SK-N-SH (cell line): ENCODE measurements around the gene KNSTRN. TPM values are rescaled to one million over a fixed set of nuclear protein-coding genes. Genes with fewer than 3 reads are reported as not detected.

Experiments
- CTCF ChIA-PET: fragments of 300-600, 350-600 bp; formaldehyde crosslinking; extraction: SDS; loops from one replicate; lab custom pipeline; 2021; lab: Yijun Ruan, JAX
- POLR2A ChIA-PET: fragments of 350-600 bp; sonication (Branson Sonifier 250); formaldehyde crosslinking; extraction: SDS; loops from one replicate; lab custom pipeline; 2020; ENCODE audit warnings: antibody characterized with exemption, inconsistent platforms; lab: Yijun Ruan, JAX
- DNase-seq: peaks from one replicate; pipeline ENCODE4 v3.0.0; 2012
- H2AFZ ChIP-seq: fragments of 200-600 bp; sonication (generic); 2 replicates; pipeline ENCODE4 v1.8.1; 2016; ENCODE audit warnings: antibody characterized with exemption, mild to moderate bottlenecking, low read depth
- H3F3A ChIP-seq: fragments of 200-600 bp; sonication (generic); replicated peaks from 2 replicates; pipeline ENCODE3; 2016; ENCODE audit warnings: antibody characterized with exemption, mild to moderate bottlenecking; ENCODE audit not compliant: insufficient read depth
- H3K27ac ChIP-seq, 2 experiments: fragments of 200-500 bp in 1 of 2; fragments of 200-600 bp in 1 of 2; sonication (Bioruptor generic) in 1 of 2; sonication (generic), shearing (Covaris generic) in 1 of 2; 2 replicates each; pipeline versions ENCODE4 v1.5.1 to v1.6.1; 2014 to 2016; ENCODE audit warnings: low read depth in 2 of 2, inconsistent platforms in 1 of 2, low read length in 1 of 2, mild to moderate bottlenecking in 1 of 2, mixed read lengths in 1 of 2
- H3K27me3 ChIP-seq: fragments of 200-600 bp; sonication (generic), shearing (Covaris generic); 2 replicates; pipeline ENCODE4 v1.6.1; 2016; ENCODE audit warnings: mixed run types; ENCODE audit not compliant: insufficient read depth
- H3K36me3 ChIP-seq, 2 experiments: fragments of 200-500 bp in 1 of 2; fragments of 200-600 bp in 1 of 2; sonication (Bioruptor generic) in 1 of 2; sonication (generic) in 1 of 2; replicated peaks in 1 of 2; 2 replicates each; pipeline versions ENCODE3 to v1.5.1; 2014 to 2016; ENCODE audit warnings: low read length in 1 of 2, mild to moderate bottlenecking in 1 of 2; ENCODE audit not compliant: insufficient read depth in 2 of 2, control insufficient read depth in 1 of 2
- H3K4me1 ChIP-seq, 2 experiments: fragments of 200-500 bp in 1 of 2; fragments of 200-600 bp in 1 of 2; sonication (Bioruptor generic) in 1 of 2; sonication (generic), shearing (Covaris generic) in 1 of 2; 2 replicates each; pipeline versions ENCODE4 v1.5.1 to v1.6.1; 2014 to 2016; ENCODE audit warnings: low read depth in 1 of 2, low read length in 1 of 2, mixed run types in 1 of 2; ENCODE audit not compliant: insufficient read depth in 2 of 2, control insufficient read depth in 1 of 2
- H3K4me2 ChIP-seq: fragments of 200-600 bp; sonication (generic), shearing (Covaris generic); 2 replicates; pipeline ENCODE4 v1.6.1; 2017; ENCODE audit warnings: mixed run types
- H3K4me3 ChIP-seq, 2 experiments: fragments of 200-500 bp in 1 of 2; fragments of 200-600 bp in 1 of 2; sonication (Bioruptor generic) in 1 of 2; sonication (generic), shearing (Covaris generic) in 1 of 2; 2 replicates each; pipeline versions ENCODE4 v1.5.1 to v1.8.1; 2014 to 2016; ENCODE audit warnings: low read depth in 2 of 2, inconsistent platforms in 1 of 2, low read length in 1 of 2, mild to moderate bottlenecking in 1 of 2, mixed read lengths in 1 of 2, moderate library complexity in 1 of 2
- H3K79me2 ChIP-seq: fragments of 200-600 bp; sonication (generic); 2 replicates; pipeline ENCODE4 v1.8.1; 2017; ENCODE audit warnings: mild to moderate bottlenecking; ENCODE audit not compliant: insufficient read depth
- H3K9ac ChIP-seq: fragments of 200-600 bp; sonication (generic); 2 replicates; pipeline ENCODE4 v1.6.1; 2017; ENCODE audit warnings: mixed run types
- H3K9me2 ChIP-seq: fragments of 200-600 bp; sonication (generic); 2 replicates; pipeline ENCODE4 v1.6.1; 2017; ENCODE audit warnings: mixed run types
- H3K9me3 ChIP-seq: fragments of 200-600 bp; sonication (generic); 2 replicates; pipeline ENCODE4 v1.6.1; 2017; ENCODE audit warnings: mixed run types, mild to moderate bottlenecking, moderate library complexity
- H4K20me1 ChIP-seq: fragments of 200-600 bp; sonication (generic); 2 replicates; pipeline ENCODE4 v1.6.1; 2017; ENCODE audit warnings: mild to moderate bottlenecking, mixed run types; ENCODE audit not compliant: insufficient read depth
- GABPA ChIP-seq: IDR thresholded peaks from 2 replicates; pipeline ENCODE4 v1.4.0; 2012; ENCODE audit warnings: low read depth, mild to moderate bottlenecking
- POLR2AphosphoS5 ChIP-seq: IDR thresholded peaks from 2 replicates; pipeline ENCODE4 v1.6.1; 2012; ENCODE audit warnings: low read depth, low read length
- RAD21 ChIP-seq: IDR thresholded peaks from 2 replicates; pipeline ENCODE4 v1.6.1; 2012; ENCODE audit warnings: mild to moderate bottlenecking, low read length
- RFX5 ChIP-seq: IDR thresholded peaks from 2 replicates; pipeline ENCODE4 v1.6.1; 2012; ENCODE audit warnings: mild to moderate bottlenecking, improper control_type of control experiment, low read length
- SIN3A ChIP-seq: IDR thresholded peaks from 2 replicates; pipeline ENCODE4 v1.6.1; 2012; ENCODE audit warnings: low read depth, mild to moderate bottlenecking, low read length, moderate library complexity, borderline replicate concordance
- SMC3 ChIP-seq: IDR thresholded peaks from 2 replicates; pipeline ENCODE4 v1.6.1; 2012; ENCODE audit warnings: low read depth, low read length, improper control_type of control experiment
- TAF1 ChIP-seq: IDR thresholded peaks from 2 replicates; pipeline ENCODE4 v1.6.1; 2012; ENCODE audit warnings: low read depth, mild to moderate bottlenecking, low read length, moderate library complexity, borderline replicate concordance
- WGBS: methylation state at CpG from one replicate; pipeline ENCODE4 v1.1.6; 2017; ENCODE audit warnings: low lambda C conversion rate; 5-methylcytosine and 5-hydroxymethylcytosine counted together
- polyA plus RNA-seq, 3 experiments: library from polyadenylated mRNA; depleted of rRNA; stranded (reverse); fragments of >200 nt; gene quantifications; 2 replicates each; pipeline ENCODE4 v1.2.3, GENCODE V29; 2012
- TF ChIP-seq, protein P1 (sequence below): fragments of 200-600 bp; sonication (generic); IDR thresholded peaks from 2 replicates; pipeline ENCODE4 v1.6.1; 2017; ENCODE audit warnings: antibody characterized with exemption, mild to moderate bottlenecking, moderate library complexity
- TF ChIP-seq, protein P2 (sequence below): fragments of 150-350 bp; IDR thresholded peaks from 2 replicates; pipeline ENCODE4 v1.6.1; 2017; ENCODE audit warnings: antibody characterized with exemption, low read length, low read depth, borderline replicate concordance
- TF ChIP-seq, protein P3 (sequence below): IDR thresholded peaks from 2 replicates; pipeline ENCODE4 v1.4.0; 2012; ENCODE audit warnings: low read depth, borderline replicate concordance

The KNSTRN gene
- polyA plus RNA-seq, 1 of the 3 experiments (the other 2 are of a cell fraction): 25.5 TPM

DNA sequence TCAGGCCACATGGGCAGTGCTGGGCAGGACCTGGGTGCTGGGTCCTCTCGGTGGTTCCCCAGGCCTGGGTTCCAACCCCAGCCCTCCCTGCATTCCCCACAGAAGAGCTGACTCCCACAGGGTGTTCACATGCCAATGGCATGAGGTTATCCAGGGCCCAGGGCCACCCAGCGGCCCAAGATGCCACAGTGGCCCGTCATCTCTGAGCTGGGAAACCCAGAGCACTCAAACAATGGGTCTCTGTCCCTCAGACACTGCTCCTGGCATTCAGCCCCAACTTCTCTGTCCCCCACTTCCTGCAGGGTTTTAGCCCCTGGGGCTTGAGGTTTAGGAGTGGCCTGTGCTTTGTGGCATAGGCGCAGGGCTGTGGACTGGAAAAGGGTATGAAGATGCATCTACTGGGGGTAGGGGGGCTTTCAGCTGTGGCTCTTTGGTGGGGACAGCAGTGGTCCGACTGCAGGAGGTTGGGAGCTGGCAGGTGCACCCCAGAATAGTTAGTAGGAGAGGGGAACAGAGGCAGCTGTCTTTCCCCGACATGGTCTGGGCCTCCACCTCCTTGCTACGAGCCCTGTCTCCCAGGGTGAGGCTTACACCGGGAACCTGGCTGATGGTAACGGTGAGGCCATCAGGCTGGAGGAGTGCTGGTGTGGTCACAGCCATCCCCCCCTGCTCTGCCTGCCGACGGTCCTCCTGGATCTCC lies 43.5 kb upstream of the KNSTRN start (continued):
- TF ChIP-seq, protein P1, sequence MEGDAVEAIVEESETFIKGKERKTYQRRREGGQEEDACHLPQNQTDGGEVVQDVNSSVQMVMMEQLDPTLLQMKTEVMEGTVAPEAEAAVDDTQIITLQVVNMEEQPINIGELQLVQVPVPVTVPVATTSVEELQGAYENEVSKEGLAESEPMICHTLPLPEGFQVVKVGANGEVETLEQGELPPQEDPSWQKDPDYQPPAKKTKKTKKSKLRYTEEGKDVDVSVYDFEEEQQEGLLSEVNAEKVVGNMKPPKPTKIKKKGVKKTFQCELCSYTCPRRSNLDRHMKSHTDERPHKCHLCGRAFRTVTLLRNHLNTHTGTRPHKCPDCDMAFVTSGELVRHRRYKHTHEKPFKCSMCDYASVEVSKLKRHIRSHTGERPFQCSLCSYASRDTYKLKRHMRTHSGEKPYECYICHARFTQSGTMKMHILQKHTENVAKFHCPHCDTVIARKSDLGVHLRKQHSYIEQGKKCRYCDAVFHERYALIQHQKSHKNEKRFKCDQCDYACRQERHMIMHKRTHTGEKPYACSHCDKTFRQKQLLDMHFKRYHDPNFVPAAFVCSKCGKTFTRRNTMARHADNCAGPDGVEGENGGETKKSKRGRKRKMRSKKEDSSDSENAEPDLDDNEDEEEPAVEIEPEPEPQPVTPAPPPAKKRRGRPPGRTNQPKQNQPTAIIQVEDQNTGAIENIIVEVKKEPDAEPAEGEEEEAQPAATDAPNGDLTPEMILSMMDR: no peak
- no peak for TF ChIP-seq RFX5
- TF ChIP-seq, protein P2, sequence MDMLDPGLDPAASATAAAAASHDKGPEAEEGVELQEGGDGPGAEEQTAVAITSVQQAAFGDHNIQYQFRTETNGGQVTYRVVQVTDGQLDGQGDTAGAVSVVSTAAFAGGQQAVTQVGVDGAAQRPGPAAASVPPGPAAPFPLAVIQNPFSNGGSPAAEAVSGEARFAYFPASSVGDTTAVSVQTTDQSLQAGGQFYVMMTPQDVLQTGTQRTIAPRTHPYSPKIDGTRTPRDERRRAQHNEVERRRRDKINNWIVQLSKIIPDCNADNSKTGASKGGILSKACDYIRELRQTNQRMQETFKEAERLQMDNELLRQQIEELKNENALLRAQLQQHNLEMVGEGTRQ: no peak
- TF ChIP-seq TAF1: peak; percentile 29; the same call in 1 of the 2 replicates
- 0 out of 2 replicates have a peak, but pooled peaks have one; percentile 42 for TF ChIP-seq POLR2AphosphoS5
- no peak for TF ChIP-seq GABPA
- no peak for TF ChIP-seq SIN3A
- no peak for TF ChIP-seq RAD21
- TF ChIP-seq SMC3: no peak

DNA sequence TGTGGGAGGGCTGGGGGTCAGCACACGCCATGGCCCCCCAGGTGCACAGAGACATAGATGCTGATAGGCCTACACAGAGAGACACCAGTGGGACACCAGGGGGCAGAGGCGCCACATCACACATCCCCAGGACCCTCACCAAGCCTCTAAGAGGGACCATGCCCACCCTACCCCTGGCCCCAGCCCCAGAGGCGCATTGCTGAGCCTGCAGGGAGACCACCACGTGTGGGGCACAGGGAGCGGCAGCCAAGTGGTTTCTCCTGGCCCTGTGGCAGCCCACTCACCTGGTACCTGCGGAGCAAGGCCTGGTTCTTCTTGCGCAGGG lies 42.9 kb upstream of the KNSTRN start:
- Histone ChIP-seq H3F3A (peaks cover 39% of the 10 kb centered on the region), H3K4me1 (peaks cover 56 to 71% of the 10 kb centered on the region in 2 experiments; a peak in 3 of 4 replicates), H3K79me2 (peaks cover 53% of the 10 kb centered on the region), H3K36me3 (peaks cover 19 to 26% of the 10 kb centered on the region in 2 experiments), H3K27me3 (no peaks in the 10 kb centered on the region), H4K20me1 (no peaks in the 10 kb centered on the region), H3K9me2 (no peaks in the 10 kb centered on the region), H3K9ac (peak overlapping the region; percentile 98), H3K9me3 (no peaks in the 10 kb centered on the region), H3K4me2 (peak overlapping the region; percentile 94), H2AFZ (no peak overlapping the region), H3K27ac (peak overlapping the region; percentile 96 to 98), H3K4me3 (peak overlapping the region; percentile 51 to 77)
- POLR2A ChIA-PET: interaction anchor here (0.9 to 3.0 kb wide), 10 partner anchors 14 to 229 kb away, joined by 3 to 22 read pairs (median 4); partner anchors contain the start of genes DISP2, IVD, KNSTRN and RPUSD2
- TF ChIP-seq RAD21 (peak; percentile 61), SMC3 (peak; percentile 39; the same call in 1 of the 2 replicates)
- TF ChIP-seq, protein P1: peak; percentile 44
- TF ChIP-seq, protein P3, sequence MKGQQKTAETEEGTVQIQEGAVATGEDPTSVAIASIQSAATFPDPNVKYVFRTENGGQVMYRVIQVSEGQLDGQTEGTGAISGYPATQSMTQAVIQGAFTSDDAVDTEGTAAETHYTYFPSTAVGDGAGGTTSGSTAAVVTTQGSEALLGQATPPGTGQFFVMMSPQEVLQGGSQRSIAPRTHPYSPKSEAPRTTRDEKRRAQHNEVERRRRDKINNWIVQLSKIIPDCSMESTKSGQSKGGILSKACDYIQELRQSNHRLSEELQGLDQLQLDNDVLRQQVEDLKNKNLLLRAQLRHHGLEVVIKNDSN: no peak
- peak; percentile 66 for DNase-seq
- CTCF ChIA-PET: interaction anchor here (0.8 to 70.6 kb wide), 15 partner anchors 2 to 179 kb away, joined by 3 to 2194 read pairs (median 7); partner anchors contain the start of genes ANKRD63, BUB1B, CCDC9B and DISP2
- WGBS: 20% methylated on average over 1 of the region's 7 CpGs
